NCI-H524 (cell line): Measurements from ENCODE around the gene CKAP5.
A peak's percentile ranks its signal among the peaks of the same experiment; 100 is the strongest.
"Not testable (repeated sequence)": the region's sequence is repeated elsewhere in the genome, so short reads cannot be mapped to it uniquely, and the experiment has no call there.

Experiments
- DNase-seq, 2 experiments: peaks; one replicate each; lab custom pipeline; 2025; lab: John Stamatoyannopoulos, UW

CKAP5 gene

DNA sequence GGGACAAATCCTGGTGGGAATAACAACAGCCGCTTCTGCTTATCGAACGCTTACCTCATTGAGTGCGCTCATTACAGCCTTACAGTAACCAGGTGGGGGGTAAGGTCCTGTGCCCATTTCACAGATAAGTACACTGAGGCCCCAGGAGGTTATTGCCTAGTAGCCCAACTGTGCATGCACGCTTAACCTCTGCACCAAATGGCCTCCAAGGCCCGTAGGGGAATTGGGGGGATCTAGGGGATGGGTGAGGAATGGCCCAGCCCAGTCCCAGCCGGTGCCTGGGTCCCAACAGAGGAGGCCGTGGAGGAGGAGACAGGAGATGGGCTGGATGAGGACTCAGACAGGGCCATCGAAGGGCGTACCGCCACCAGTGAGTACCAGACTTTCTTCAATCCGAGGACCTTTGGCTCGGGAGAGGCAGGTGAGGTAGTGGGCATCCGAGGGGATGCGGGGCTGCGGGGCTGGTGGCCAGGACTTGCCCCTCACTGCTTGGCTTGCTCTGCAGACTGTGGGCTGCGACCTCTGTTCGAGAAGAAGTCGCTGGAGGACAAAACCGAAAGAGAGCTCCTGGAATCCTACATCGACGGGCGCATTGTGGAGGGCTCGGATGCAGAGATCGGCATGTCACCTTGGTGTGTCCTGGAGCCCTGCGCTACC is 119.7 kb downstream of the CKAP5 start:
- no peak for DNase-seq

DNA sequence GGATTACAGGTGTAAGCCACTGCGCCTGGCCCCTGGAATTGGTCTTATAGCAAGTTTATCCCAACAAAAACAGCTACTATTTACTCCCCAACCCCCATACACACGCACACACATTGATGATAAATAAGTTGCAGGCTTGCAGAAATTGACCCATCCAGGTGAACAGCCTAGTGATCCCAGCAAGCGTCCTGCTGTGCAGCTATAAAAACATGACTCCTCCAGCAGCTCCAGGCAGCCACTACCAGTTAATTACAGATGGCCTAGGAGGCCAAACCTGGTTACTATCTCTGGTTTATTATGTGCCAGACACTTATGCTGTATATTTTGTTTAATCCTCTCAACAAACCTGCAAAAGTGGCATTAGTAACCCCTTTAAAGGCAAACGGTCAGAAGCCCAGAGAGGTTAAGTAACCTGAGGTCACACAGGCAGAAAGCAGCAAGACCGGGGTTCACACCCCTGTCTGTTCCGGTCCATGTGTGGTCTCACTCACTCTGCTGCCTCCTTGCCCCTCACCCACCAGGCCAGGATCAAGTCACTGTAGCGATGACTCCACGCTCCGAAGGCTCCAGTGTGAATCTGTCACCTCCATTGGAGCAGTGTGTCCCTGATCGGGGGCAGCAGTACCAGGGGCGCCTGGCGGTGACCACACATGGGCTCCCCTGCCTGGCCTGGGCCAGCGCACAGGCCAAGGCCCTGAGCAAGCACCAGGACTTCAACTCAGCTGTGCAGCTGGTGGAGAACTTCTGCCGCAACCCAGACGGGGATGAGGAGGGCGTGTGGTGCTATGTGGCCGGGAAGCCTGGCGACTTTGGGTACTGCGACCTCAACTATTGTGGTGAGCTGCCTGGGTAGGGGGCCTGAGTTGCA is 120.5 kb downstream of the CKAP5 start:
- DNase-seq = no peak

GRCh38 chr11:46724088-46724487 is 122.0 kb downstream of the CKAP5 start:
- no peak for DNase-seq

- no peak for DNase-seq
Measured at GRCh38 chr11:46723359-46723680, 122.8 kb downstream of the CKAP5 start.

DNA sequence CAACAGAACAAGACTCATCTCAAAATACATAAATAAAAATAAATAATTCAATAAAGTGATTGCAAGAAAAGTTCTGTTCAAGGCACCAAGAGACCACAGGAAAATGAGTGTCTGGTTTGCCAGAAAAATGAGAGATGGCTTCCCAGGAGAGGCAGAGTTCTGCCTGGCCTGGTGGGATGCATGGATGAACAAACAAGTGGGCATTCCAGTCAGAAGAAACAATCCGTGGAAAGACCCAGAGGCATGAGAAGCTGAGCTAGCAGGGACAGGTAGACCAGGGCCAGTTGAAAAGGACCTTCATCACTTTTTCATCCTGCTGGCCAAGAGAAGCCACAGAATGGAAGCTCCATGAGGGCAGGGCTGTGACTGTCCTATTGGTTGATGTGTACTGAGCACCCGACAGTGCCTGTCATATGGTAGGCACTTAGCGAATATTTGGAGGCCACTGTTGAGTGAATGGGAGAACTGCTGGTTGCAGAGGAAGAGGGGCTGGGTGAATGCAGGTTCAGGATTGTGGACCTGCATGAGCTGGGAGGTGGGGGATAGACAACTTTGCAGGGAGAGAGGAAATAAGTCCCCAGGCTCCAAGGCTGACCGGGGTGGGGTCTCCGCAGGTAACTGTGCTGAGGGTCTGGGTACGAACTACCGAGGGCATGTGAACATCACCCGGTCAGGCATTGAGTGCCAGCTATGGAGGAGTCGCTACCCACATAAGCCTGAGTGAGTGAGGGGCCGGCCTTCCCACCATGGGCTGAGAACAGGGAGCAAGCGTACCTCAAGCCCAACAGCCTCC is 123.3 kb downstream of the CKAP5 start:
- no peak for DNase-seq

- no peak for DNase-seq
Measured at GRCh38 chr11:46721286-46721685, 124.8 kb downstream of the CKAP5 start.

DNA sequence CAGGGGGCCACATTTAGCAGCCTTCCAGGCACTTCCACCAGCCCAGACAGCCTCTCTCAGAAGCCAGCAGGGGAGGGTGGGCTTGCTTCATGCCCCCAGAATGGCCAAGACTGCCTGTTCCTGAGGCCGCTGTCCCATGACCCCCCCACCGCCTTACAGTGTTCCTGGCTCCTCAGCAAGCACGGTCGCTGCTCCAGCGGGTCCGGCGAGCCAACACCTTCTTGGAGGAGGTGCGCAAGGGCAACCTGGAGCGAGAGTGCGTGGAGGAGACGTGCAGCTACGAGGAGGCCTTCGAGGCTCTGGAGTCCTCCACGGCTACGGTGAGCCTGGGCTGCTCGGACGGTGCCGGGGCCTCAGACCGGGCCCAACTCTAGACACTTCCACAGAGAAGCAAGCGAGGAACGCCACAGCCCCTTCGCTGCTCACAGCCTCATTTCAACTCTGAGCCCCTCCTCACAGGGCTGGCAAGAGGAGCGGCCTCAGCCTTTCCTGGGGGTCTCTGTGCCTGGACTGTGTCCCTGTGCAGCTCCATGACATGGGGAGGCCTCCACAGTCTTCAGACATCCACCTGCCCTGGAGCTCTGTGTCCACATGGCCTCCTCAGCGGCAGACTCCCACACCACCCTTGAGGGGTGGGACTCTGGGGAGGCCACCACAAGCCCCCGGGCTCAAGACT is 126.4 kb downstream of the CKAP5 start:
- DNase-seq = no peak

DNA sequence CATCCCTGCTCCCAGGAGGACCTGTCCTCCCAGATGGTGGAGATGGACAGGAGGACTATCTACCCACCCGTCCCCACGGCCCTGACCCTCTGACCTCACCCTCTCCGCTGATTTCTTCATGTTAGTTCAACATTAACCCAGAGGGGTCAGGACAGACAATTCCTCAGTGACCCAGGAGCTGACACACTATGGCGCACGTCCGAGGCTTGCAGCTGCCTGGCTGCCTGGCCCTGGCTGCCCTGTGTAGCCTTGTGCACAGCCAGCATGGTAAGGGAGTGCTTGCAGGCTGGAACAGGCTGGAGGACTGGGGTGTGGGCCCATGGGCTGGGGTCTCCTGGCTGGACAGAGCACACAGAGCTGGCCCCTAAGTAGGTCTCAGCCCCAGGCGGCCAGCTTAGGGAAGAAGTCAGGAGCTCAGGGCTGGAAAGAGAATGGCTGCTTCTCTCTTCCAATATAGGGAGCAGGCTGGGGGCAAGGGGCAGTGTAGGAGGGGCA is 127.0 kb downstream of the CKAP5 start, which contains the start of gene F2:
Gene F2 (plus strand): TSS at position 166 of the 495 bp plus-strand sequence. CDS start 23 bp downstream, at position 189.
- no peak for DNase-seq

GRCh38 chr11:46718155-46719019 is 127.7 kb downstream of the CKAP5 start:
- DNase-seq = no peak

DNA sequence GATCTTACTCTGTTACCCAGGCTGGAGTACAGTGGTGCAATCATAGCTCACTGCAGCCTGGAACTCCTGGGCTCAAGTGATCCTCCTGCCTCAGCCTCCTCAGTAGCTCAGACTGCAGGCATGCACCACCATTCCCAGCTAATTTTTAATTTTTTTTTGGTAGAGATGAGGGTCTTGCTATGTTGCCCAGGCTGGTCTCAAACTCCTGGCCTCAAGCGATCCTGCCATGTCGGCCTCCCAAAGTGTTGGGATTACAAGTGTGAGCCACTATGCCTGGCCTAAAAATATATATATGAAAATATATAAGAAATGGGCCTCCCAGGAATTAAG is 128.3 kb downstream of the CKAP5 start:
- DNase-seq = not testable (repeated sequence)

- no peak for DNase-seq
Measured at GRCh38 chr11:46712874-46713576, 133.1 kb downstream of the CKAP5 start.

DNA sequence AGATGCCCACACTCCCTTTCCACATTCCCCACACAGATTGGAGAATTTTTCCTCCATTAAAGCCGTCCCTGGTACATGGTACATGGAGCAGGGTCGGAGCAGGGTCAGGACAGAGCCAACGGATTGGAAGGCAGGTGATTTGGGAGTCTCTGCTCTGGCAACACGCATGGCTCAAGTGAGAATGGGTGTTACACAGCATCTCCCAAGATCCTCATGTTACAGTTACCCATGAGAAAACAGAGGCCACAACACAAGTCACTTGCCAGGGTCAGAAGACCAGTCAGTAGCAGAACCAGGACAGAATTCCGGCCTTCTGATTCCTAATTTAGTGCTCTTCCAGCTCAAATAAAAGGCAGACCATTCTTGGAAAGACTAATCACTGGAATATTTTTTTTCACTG is 134.8 kb downstream of the CKAP5 start:
- DNase-seq = no peak

- no peak for DNase-seq
Measured at GRCh38 chr11:46710821-46711269, 135.2 kb downstream of the CKAP5 start.

DNA sequence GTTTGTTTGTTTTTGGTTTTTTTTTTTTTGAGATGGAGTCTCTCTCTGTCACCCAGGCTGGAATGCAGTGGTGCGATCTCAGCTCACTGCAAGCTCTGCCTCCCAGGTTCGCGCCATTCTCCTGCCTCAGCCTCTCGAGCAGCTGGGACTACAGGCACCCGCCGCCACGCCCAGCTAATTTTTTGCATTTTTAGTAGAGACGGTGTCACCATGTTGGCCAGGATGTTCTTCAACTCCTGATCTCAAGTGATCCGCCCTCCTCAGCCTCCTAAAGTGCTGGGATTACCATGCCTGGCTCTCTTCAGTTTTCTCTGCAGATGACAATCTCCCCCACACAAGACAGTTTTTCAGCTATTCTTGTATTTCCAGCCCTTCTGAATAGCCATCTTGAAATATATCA is 136.7 kb downstream of the CKAP5 start:
- not testable (repeated sequence) for DNase-seq

- no peak for DNase-seq
Measured at GRCh38 chr11:46706886-46707285, 139.2 kb downstream of the CKAP5 start.

DNA sequence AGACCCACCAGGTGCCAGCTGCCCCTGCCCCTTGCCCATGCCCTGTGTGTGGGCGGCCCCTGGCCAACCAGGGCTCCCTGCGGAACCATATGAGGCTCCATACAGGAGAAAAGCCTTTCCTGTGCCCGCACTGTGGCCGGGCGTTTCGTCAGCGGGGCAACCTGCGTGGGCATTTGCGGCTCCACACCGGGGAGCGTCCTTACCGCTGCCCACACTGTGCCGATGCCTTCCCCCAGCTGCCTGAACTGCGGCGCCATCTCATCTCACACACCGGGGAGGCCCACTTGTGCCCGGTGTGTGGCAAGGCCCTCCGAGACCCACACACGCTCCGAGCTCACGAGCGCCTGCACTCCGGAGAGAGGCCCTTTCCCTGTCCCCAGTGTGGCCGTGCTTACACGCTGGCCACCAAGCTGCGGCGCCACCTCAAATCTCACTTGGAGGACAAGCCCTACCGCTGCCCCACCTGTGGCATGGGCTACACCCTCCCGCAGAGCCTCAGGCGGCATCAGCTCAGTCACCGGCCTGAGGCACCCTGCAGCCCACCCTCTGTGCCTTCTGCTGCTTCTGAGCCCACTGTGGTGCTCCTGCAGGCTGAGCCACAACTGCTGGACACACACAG is 140.9 kb downstream of the CKAP5 start:
- DNase-seq = no peak

DNA sequence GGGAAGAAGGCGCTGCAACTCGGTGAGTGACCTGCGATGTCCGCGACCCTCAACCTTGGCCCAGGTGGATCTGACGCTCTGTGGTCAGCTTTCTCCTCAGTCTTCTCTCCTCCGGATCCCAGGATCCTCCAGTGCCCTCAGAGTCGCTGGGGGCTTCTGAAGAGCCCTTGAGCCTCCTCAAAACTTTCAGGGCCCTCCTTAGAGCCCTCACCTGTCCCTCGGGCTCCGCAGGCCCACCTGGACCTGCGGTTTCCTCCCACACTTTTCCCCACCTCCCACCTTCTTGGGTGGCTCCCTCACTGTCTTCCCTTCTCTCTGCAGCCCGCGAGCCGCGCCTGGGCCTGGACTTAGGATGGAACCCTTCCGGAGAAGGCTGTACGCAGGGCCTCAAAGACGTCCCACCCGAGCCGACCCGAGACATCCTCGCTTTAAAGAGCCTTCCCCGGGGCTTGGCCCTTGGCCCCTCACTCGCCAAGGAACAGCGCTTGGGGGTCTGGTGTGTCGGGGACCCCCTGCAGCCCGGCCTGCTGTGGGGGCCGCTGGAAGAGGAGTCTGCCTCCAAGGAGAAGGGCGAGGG is 144.9 kb downstream of the CKAP5 start:
- DNase-seq = no peak

DNA sequence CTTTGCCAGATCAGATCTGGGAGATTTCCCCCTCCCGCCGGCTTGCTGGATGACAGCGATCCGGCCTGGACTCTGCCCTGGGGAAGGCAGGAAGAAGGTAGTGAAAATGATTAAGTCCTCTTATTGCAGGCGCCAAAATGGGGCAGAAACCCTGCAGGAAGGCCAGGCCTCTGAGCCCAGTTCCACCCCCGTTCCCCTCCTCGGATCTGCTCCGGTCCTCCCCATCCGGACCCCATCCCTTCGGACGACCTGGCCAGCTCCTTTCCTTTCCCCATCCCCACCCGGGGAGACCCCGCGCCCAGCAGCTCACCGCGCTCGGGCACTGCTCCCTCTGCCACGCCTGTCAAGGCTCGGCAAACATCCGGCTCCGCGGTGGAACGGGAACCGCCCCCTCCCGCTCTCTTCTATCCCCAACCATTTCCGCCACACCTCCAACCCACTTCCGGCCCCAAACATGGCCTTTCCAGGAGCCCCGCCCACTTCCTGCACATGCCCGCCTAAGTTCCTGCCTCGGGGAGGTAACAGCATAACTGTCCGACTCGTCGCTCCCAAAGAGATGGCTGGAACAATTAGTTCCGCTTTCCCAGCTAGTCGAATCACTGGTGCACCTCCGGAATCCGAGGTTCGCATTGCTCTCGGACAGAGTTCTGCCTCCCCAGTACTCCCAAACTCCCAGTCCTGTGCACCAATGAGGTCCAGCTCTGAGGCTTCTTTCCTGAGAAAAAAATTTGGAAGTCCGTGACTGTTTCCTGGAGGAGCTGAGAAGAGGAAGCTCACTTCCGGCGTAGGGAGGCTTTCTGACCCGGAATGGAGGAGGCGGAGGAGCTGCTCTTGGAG is 145.6 kb downstream of the CKAP5 start, which contains the start of the genes ARHGAP1 and ZNF408:
Gene ARHGAP1 (minus strand): TSS at position 379 of the 837 bp plus-strand sequence. CDS start 4,512 bp downstream, outside the sequence.
Gene ZNF408 (plus strand): TSS at position 791 of the 837 bp plus-strand sequence. CDS start 17 bp downstream, at position 808.
- DNase-seq = peak; percentile 95 to 96
